ENCODE results near the gene AGPAT3.

GRCh38 chr21:43881935-43882334 lies 16.9 kb downstream of the AGPAT3 start:
- TF ChIP-seq, protein P1, sequence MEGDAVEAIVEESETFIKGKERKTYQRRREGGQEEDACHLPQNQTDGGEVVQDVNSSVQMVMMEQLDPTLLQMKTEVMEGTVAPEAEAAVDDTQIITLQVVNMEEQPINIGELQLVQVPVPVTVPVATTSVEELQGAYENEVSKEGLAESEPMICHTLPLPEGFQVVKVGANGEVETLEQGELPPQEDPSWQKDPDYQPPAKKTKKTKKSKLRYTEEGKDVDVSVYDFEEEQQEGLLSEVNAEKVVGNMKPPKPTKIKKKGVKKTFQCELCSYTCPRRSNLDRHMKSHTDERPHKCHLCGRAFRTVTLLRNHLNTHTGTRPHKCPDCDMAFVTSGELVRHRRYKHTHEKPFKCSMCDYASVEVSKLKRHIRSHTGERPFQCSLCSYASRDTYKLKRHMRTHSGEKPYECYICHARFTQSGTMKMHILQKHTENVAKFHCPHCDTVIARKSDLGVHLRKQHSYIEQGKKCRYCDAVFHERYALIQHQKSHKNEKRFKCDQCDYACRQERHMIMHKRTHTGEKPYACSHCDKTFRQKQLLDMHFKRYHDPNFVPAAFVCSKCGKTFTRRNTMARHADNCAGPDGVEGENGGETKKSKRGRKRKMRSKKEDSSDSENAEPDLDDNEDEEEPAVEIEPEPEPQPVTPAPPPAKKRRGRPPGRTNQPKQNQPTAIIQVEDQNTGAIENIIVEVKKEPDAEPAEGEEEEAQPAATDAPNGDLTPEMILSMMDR (IDR thresholded peaks at IDR 0.05): no peak
- TF ChIP-seq POLR2A (IDR thresholded peaks at IDR 0.05): no peak
